CD4-positive, alpha-beta T cell treated with Interleukin-17A for 1 hour (primary cell): ENCODE measurements around the gene FER.
"Not testable (repeated sequence)": the region's sequence is repeated elsewhere in the genome, so short reads cannot be mapped to it uniquely, and the experiment has no call there.

Source experiments
- DNase-seq: peaks from one replicate; pipeline ENCODE4 v3.0.0-alpha.2; 2020

FER gene

GRCh38 chr5:108748401-108749127, 867 bp downstream of the FER start:
- DNase-seq = peak; percentile 99

GRCh38 chr5:108749128-108749861, 1.6 kb downstream of the FER start:
- DNase-seq = peak; percentile 34

- no peak for DNase-seq
Observed at GRCh38 chr5:108753331-108753730, 5.6 kb downstream of the FER start.

GRCh38 chr5:108753877-108754276, 6.2 kb downstream of the FER start:
- DNase-seq = no peak

GRCh38 chr5:108760512-108760911, 12.8 kb downstream of the FER start:
- DNase-seq = peak; percentile 5

GRCh38 chr5:108762660-108763059, 15.0 kb downstream of the FER start:
- DNase-seq = no peak

GRCh38 chr5:108763222-108763916, 15.7 kb downstream of the FER start:
- no peak for DNase-seq

GRCh38 chr5:108765647-108766046, 17.9 kb downstream of the FER start:
- DNase-seq = no peak

GRCh38 chr5:108766916-108767315, 19.2 kb downstream of the FER start:
- DNase-seq = not testable (repeated sequence)

GRCh38 chr5:108769352-108769751, 21.7 kb downstream of the FER start:
- DNase-seq = no peak

- no peak for DNase-seq
Observed at GRCh38 chr5:108772626-108773025, 24.9 kb downstream of the FER start.

GRCh38 chr5:108773330-108773729, 25.6 kb downstream of the FER start:
- DNase-seq = no peak

GRCh38 chr5:108774079-108774478, 26.4 kb downstream of the FER start:
- DNase-seq = not testable (repeated sequence)

GRCh38 chr5:108777582-108777981, 29.9 kb downstream of the FER start:
- DNase-seq = not testable (repeated sequence)

- not testable (repeated sequence) for DNase-seq
Observed at GRCh38 chr5:108784577-108784976, 36.9 kb downstream of the FER start.

- DNase-seq = no peak
Observed at GRCh38 chr5:108786806-108787483, 39.2 kb downstream of the FER start.

- no peak for DNase-seq
Observed at GRCh38 chr5:108788142-108788541, 40.4 kb downstream of the FER start.

- DNase-seq = no peak
Observed at GRCh38 chr5:108793207-108793606, 45.5 kb downstream of the FER start.

GRCh38 chr5:108794349-108794748, 46.7 kb downstream of the FER start:
- DNase-seq = not testable (repeated sequence)

GRCh38 chr5:108797396-108797795, 49.7 kb downstream of the FER start:
- DNase-seq = no peak

GRCh38 chr5:108797986-108798385, 50.3 kb downstream of the FER start:
- no peak for DNase-seq

- DNase-seq = no peak
Observed at GRCh38 chr5:108798513-108799265, 51.0 kb downstream of the FER start.
